B cell (primary cell): ENCODE measurements around the gene MMP15. TPM values are rescaled to one million over a fixed set of nuclear protein-coding genes. Genes with fewer than 3 reads are reported as not detected.

Source experiments
- ATAC-seq: fragments of 200-7000 bp; cut with Tn5 transposase; one replicate; pipeline ENCODE4 v1.10.0; 2021; ENCODE audit warnings: low read depth, mild to moderate bottlenecking, moderate number of reproducible peaks, moderate library complexity
- CTCF ChIA-PET: fragments of 350-600 bp; sonication (Branson Sonifier 250); formaldehyde crosslinking; loops from one replicate; lab custom pipeline; 2021; ENCODE audit warnings: antibody characterized with exemption, inconsistent platforms; lab: Charles Lee
- POLR2A ChIA-PET: fragments of 350-600 bp; sonication (Branson Sonifier 250); formaldehyde crosslinking; loops from one replicate; lab custom pipeline; 2021; ENCODE audit warnings: antibody characterized with exemption; lab: Charles Lee
- DNase-seq: peaks from one replicate; pipeline ENCODE4 v3.0.0; 2013
- H2AFZ ChIP-seq: 2 replicates; pipeline ENCODE4 v1.6.1; 2012; ENCODE audit warnings: mild to moderate bottlenecking, low read depth, low read length; ENCODE audit not compliant: insufficient read depth, poor library complexity, severe bottlenecking
- H3K27ac ChIP-seq, 2 donors: 1 replicate in 1 of 2; 2 replicates in 1 of 2; pipeline ENCODE4 v1.5.1; 2012 to 2013; ENCODE audit warnings: low read length in 2 of 2, mild to moderate bottlenecking in 2 of 2, moderate library complexity in 1 of 2
- H3K27me3 ChIP-seq, 4 experiments: fragments of 200-600 bp in 1 of 4; sonication (generic) in 1 of 4; replicated peaks in 1 of 4; 1 replicate in 2 of 4; 2 replicates in 2 of 4; pipeline versions ENCODE4 v1.6.1 to v1.7.0; 2013 to 2016; ENCODE audit warnings: low read length in 3 of 4, mild to moderate bottlenecking in 2 of 4, mixed read lengths in 1 of 4, moderate library complexity in 1 of 4; ENCODE audit not compliant: insufficient read depth in 4 of 4, control insufficient read depth in 3 of 4; ENCODE audit errors: control extremely low read depth in 1 of 4
- H3K36me3 ChIP-seq, 2 experiments: replicated peaks in 1 of 2; 1 replicate in 1 of 2; 2 replicates in 1 of 2; pipeline versions ENCODE4 v1.6.1 to v1.7.1; 2013; ENCODE audit warnings: low read length in 1 of 2; ENCODE audit not compliant: insufficient read depth in 2 of 2, control insufficient read depth in 1 of 2; ENCODE audit errors: control extremely low read depth in 1 of 2, extremely low read depth in 1 of 2
- H3K4me1 ChIP-seq, 2 donors: fragments of 200-600 bp in 1 of 2; sonication (generic) in 1 of 2; 1 replicate in 1 of 2; 2 replicates in 1 of 2; pipeline versions ENCODE4 v1.5.1 to v1.6.1; 2013 to 2017; ENCODE audit warnings: low read length in 2 of 2; ENCODE audit not compliant: control insufficient read depth in 2 of 2, insufficient read depth in 2 of 2
- H3K4me2 ChIP-seq: replicated peaks from 2 replicates; pipeline ENCODE3; 2012; ENCODE audit warnings: mild to moderate bottlenecking, low read depth, low read length; ENCODE audit not compliant: poor library complexity, severe bottlenecking
- H3K4me3 ChIP-seq, 5 experiments: fragments of 200-600 bp in 1 of 5; sonication (generic) in 1 of 5; 1 replicate in 3 of 5; 2 replicates in 2 of 5; pipeline versions ENCODE4 v1.5.1 to v1.7.0; 2011 to 2016; ENCODE audit warnings: low read length in 4 of 5, mild to moderate bottlenecking in 4 of 5, low read depth in 2 of 5, control low read depth in 1 of 5, moderate library complexity in 1 of 5; ENCODE audit not compliant: insufficient read depth in 1 of 5; ENCODE audit errors: control extremely low read depth in 1 of 5, extremely low read depth in 1 of 5
- H3K79me2 ChIP-seq: fragments of 200-600 bp; sonication (generic); one replicate; pipeline ENCODE4 v1.6.0; 2016; ENCODE audit warnings: low read length; ENCODE audit not compliant: control insufficient read depth, insufficient read depth
- H3K9ac ChIP-seq: fragments of 200-600 bp; sonication (generic); 2 replicates; pipeline ENCODE4 v1.6.1; 2017; ENCODE audit warnings: mild to moderate bottlenecking, low read length, moderate library complexity
- H3K9me3 ChIP-seq, 3 donors: one replicate each; pipeline versions ENCODE4 v1.6.1 to v1.7.1; 2013; ENCODE audit warnings: low read length in 2 of 3; ENCODE audit not compliant: control insufficient read depth in 2 of 3, insufficient read depth in 1 of 3; ENCODE audit errors: control extremely low read depth in 1 of 3
- H4K20me1 ChIP-seq: 2 replicates; pipeline ENCODE4 v1.6.0; 2012; ENCODE audit warnings: mild to moderate bottlenecking, low read length; ENCODE audit not compliant: insufficient read depth, control insufficient read depth, poor library complexity, severe bottlenecking
- H3K27ac Mint-ChIP-seq: one replicate; pipeline ENCODE4 v1.8.0; 2021; ENCODE audit warnings: mixed read lengths
- H3K27me3 Mint-ChIP-seq: one replicate; pipeline ENCODE4 v1.8.0; 2021; ENCODE audit warnings: mixed read lengths
- H3K4me1 Mint-ChIP-seq: one replicate; pipeline ENCODE4 v1.8.0; 2021; ENCODE audit warnings: mixed read lengths
- H3K4me3 Mint-ChIP-seq: one replicate; pipeline ENCODE4 v1.8.0; 2021; ENCODE audit warnings: mixed read lengths
- H3K9me3 Mint-ChIP-seq: one replicate; pipeline ENCODE4 v1.8.0; 2022; ENCODE audit warnings: mixed read lengths; ENCODE audit not compliant: insufficient read depth
- CTCF ChIP-seq: fragments of 200-600 bp; IDR thresholded peaks from one replicate; pipeline ENCODE4 v1.8.0; 2022; ENCODE audit warnings: antibody characterized with exemption, mild to moderate bottlenecking
- EZH2 ChIP-seq: IDR thresholded peaks from 2 replicates; pipeline ENCODE4 v1.6.1; 2012; ENCODE audit warnings: borderline replicate concordance, low read depth, mild to moderate bottlenecking, moderate library complexity, low read length; ENCODE audit not compliant: insufficient read depth, poor library complexity, severe bottlenecking
- WGBS: methylation state at CpG from one replicate; pipeline ENCODE4 v1.1.5; 2013; ENCODE audit warnings: missing lambda C conversion rate; ENCODE audit not compliant: insufficient coverage; 5-methylcytosine and 5-hydroxymethylcytosine counted together
- intact Hi-C: fragments of 100-400 bp; cut with micrococcal nuclease; formaldehyde crosslinking; loops from one replicate; pipeline ENCODE4 v1.10.0; 2022
- polyA plus RNA-seq: library from polyadenylated mRNA; depleted of rRNA; stranded (reverse); fragments of >200 nt; gene quantifications from 2 replicates; pipeline ENCODE4 v1.2.3, GENCODE V29; 2012
- total RNA-seq, 2 donors: library from RNA; stranded (reverse); fragments of 120-200 nt in 1 of 2; gene quantifications; 1 replicate in 1 of 2; 2 replicates in 1 of 2; pipeline versions ENCODE4 v1.2.3 to v1.2.4, GENCODE V29; 2013 to 2022

Gene MMP15
- total and polyA plus RNA-seq, 2 donors (not counting 1 experiment from before 2014, with no cell fraction given): not detected

GRCh38 chr16:58011652-58012051 is 13.9 kb upstream of the MMP15 start:
- no peak overlapping the region for H3K27ac ChIP-seq
- intact Hi-C loops: no loop called here
- H3K4me2 ChIP-seq: no peak overlapping the region
- POLR2A ChIA-PET: no interaction called here
- no peaks in the 10 kb centered on the region for H3K79me2 ChIP-seq
- no CpG with 5 or more reads among the region's 3 CpGs for WGBS
- no peak overlapping the region for H3K9ac ChIP-seq
- H2AFZ ChIP-seq: no peak overlapping the region
- H3K4me1 ChIP-seq: no peaks in the 10 kb centered on the region
- no peak overlapping the region for H3K4me3 ChIP-seq
- Mint-ChIP-seq H3K27me3 (no peaks in the 10 kb centered on the region), H3K27ac (no peak overlapping the region), H3K9me3 (no peaks in the 10 kb centered on the region), H3K4me1 (no peaks in the 10 kb centered on the region), H3K4me3 (no peak overlapping the region)
- no peaks in the 10 kb centered on the region for H3K9me3 ChIP-seq
- H3K27me3 ChIP-seq: no peaks in the 10 kb centered on the region
- CTCF ChIA-PET: no interaction called here
- no peaks in the 10 kb centered on the region for H4K20me1 ChIP-seq
- TF ChIP-seq CTCF (no peak), EZH2 (no peak)
- no peak for ATAC-seq
- no peak for DNase-seq
- H3K36me3 ChIP-seq: peaks cover 3 to 30% of the 10 kb centered on the region in 2 experiments

- H3K9ac ChIP-seq: no peak overlapping the region
- Mint-ChIP-seq H3K9me3 (no peaks in the 10 kb centered on the region), H3K27me3 (no peaks in the 10 kb centered on the region), H3K4me3 (no peak overlapping the region), H3K27ac (no peak overlapping the region), H3K4me1 (no peaks in the 10 kb centered on the region)
- ATAC-seq (no peak), DNase-seq (no peak)
- WGBS: 97% methylated on average over 5 of the region's 9 CpGs
- intact Hi-C loops: no loop called here
- no peaks in the 10 kb centered on the region for H3K79me2 ChIP-seq
- H3K36me3 ChIP-seq: peaks cover 2 to 29% of the 10 kb centered on the region in 2 experiments
- H3K4me2 ChIP-seq: no peak overlapping the region
- POLR2A ChIA-PET: no interaction called here
- no peak overlapping the region for H3K4me3 ChIP-seq
- no peaks in the 10 kb centered on the region for H3K4me1 ChIP-seq
- no peaks in the 10 kb centered on the region for H3K9me3 ChIP-seq
- CTCF ChIA-PET: no interaction called here
- no peak overlapping the region for H2AFZ ChIP-seq
- H4K20me1 ChIP-seq: no peaks in the 10 kb centered on the region
- H3K27me3 ChIP-seq: no peaks in the 10 kb centered on the region
- TF ChIP-seq CTCF: no peak
- no peak for TF ChIP-seq EZH2
- no peak overlapping the region for H3K27ac ChIP-seq
These were observed 13.1 kb upstream of the MMP15 start for GRCh38 chr16:58012481-58012880.
